ENCODE data around the gene NUB1.

Gene NUB1

GRCh38 chr7:151408839-151409666, 67.4 kb downstream of the NUB1 start:
- no peak for DNase-seq

- DNase-seq, result no peak
Observed at GRCh38 chr7:151409667-151410404, 68.2 kb downstream of the NUB1 start, which contains the start of gene WDR86. WDR86 (minus strand) TSS chr7:151410038; CDS start chr7:151409589, 449 bp downstream.

GRCh38 chr7:151410405-151411390, 69.1 kb downstream of the NUB1 start:
- no peak for DNase-seq

GRCh38 chr7:151411551-151411950, 69.9 kb downstream of the NUB1 start:
- no peak for DNase-seq

GRCh38 chr7:151412318-151412717, 70.7 kb downstream of the NUB1 start:
- no peak for DNase-seq

- no peak for DNase-seq
Observed at GRCh38 chr7:151413241-151413640, 71.6 kb downstream of the NUB1 start.

- DNase-seq, result no peak
Observed at GRCh38 chr7:151415375-151416105, 73.9 kb downstream of the NUB1 start.

- no peak for DNase-seq
Observed at GRCh38 chr7:151416112-151416940, 74.7 kb downstream of the NUB1 start.

GRCh38 chr7:151416941-151417315, 75.3 kb downstream of the NUB1 start:
- DNase-seq, result no peak

GRCh38 chr7:151420144-151420543, 78.5 kb downstream of the NUB1 start:
- no peak for DNase-seq

- DNase-seq, result no peak
Observed at GRCh38 chr7:151422212-151422611, 80.6 kb downstream of the NUB1 start.

- DNase-seq, result no peak
Observed at GRCh38 chr7:151423226-151423625, 81.6 kb downstream of the NUB1 start.

- DNase-seq, result no peak
Observed at GRCh38 chr7:151423936-151424335, 82.3 kb downstream of the NUB1 start.

- no peak for DNase-seq
Observed at GRCh38 chr7:151424799-151425198, 83.2 kb downstream of the NUB1 start.

GRCh38 chr7:151425670-151426440, 84.2 kb downstream of the NUB1 start:
- no peak for DNase-seq

- DNase-seq, result no peak
Observed at GRCh38 chr7:151426441-151426903, 84.9 kb downstream of the NUB1 start.

GRCh38 chr7:151426904-151427704, 85.5 kb downstream of the NUB1 start:
- DNase-seq, result no peak

GRCh38 chr7:151427705-151428377, 86.2 kb downstream of the NUB1 start:
- no peak for DNase-seq

Measured in activated T-cell treated with anti-CD3 and anti-CD28 coated beads for 4 hours (primary cell).